Kidney epithelial cell (primary cell): ENCODE results near the gene ANKH. TPM values are rescaled to one million over a fixed set of nuclear protein-coding genes. Genes with fewer than 3 reads are reported as not detected.

Source experiments
- DNase-seq: peaks from one replicate; pipeline ENCODE4 v3.0.0-alpha.2; 2010; ENCODE audit warnings: low read depth
- H3K27me3 ChIP-seq: 2 replicates; pipeline ENCODE4 v1.6.0; 2011; ENCODE audit warnings: low read length; ENCODE audit not compliant: control insufficient read depth, insufficient read depth
- H3K36me3 ChIP-seq: 2 replicates; pipeline ENCODE4 v1.5.1; 2011; ENCODE audit warnings: low read length; ENCODE audit not compliant: control insufficient read depth, insufficient read depth
- H3K4me3 ChIP-seq: 2 replicates; pipeline ENCODE4 v1.5.1; 2011; ENCODE audit warnings: low read depth, mild to moderate bottlenecking, control low read depth, low read length
- total RNA-seq: library from RNA; depleted of rRNA; stranded (reverse); fragments of >200 nt; gene quantifications from 2 replicates; pipeline ENCODE4 v1.2.3, GENCODE V29; 2015
- TF ChIP-seq, protein P1 (sequence below): IDR thresholded peaks from 2 replicates; pipeline ENCODE4 v1.5.1; 2011; ENCODE audit warnings: mild to moderate bottlenecking, moderate library complexity, low read length, control low read depth, inconsistent platforms; ENCODE audit not compliant: insufficient read depth, poor library complexity, severe bottlenecking

Gene ANKH
- total RNA-seq, 1 donor from 2014 or later, result 15.8 TPM

DNA sequence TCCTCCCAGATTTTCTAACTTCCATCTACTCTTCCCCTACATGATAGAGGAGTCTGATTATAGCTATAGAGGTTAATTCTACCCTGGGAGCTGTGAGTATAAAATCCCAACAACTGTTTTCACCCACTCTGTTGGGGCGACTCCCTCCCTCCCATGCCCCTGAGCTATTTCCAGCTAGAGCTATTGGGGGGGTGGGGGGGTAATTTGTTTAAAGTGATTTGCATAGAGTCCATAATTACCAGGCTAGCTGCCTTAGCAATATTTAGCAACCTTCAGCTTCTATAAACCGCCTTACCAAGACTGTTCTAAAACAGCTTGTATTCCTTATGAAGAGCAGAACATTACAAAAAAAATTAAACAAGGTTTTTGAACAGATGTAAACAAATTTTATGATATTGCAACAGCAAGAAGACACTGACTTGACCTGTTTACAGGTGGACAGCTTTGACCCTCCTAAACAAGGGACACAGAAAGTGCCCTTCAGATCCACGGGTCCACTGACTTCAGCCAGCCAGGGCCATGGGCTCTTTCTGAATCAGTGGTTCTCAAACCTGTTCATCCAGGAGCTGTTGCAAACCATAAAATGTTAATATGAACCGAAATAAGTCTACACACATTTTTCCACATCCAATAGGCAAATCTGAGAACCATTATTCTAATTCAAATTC is 108.9 kb downstream of the ANKH start:
- no peaks in the 10 kb centered on the region for H3K27me3 ChIP-seq
- H3K36me3 ChIP-seq, result no peaks in the 10 kb centered on the region
- TF ChIP-seq, protein P1, sequence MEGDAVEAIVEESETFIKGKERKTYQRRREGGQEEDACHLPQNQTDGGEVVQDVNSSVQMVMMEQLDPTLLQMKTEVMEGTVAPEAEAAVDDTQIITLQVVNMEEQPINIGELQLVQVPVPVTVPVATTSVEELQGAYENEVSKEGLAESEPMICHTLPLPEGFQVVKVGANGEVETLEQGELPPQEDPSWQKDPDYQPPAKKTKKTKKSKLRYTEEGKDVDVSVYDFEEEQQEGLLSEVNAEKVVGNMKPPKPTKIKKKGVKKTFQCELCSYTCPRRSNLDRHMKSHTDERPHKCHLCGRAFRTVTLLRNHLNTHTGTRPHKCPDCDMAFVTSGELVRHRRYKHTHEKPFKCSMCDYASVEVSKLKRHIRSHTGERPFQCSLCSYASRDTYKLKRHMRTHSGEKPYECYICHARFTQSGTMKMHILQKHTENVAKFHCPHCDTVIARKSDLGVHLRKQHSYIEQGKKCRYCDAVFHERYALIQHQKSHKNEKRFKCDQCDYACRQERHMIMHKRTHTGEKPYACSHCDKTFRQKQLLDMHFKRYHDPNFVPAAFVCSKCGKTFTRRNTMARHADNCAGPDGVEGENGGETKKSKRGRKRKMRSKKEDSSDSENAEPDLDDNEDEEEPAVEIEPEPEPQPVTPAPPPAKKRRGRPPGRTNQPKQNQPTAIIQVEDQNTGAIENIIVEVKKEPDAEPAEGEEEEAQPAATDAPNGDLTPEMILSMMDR, result no peak
- H3K4me3 ChIP-seq, result no peak overlapping the region
- DNase-seq, result no peak

DNA sequence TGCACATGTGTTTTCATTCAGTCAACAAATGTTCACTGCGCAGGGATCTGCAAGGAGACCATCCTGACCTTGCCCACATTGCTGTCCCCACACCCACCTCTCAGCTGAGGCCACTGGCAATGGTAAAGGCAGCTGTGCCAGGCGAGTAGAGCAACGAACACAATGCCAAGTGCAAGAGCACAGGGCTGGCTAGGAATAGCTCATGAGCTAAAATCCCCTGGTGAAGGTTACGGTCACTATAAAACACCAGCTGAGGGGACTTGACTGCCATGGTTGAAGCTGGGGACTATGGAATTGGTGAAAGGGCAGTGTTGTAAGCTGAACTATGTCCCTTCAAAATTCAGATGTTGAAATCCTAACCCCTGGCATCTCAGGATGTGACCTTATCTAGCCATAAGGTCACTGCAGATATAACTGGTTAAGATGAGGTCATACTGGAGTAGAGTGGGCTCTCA is 111.0 kb downstream of the ANKH start:
- no peaks in the 10 kb centered on the region for H3K27me3 ChIP-seq
- TF ChIP-seq, protein P1, result no peak
- no peaks in the 10 kb centered on the region for H3K36me3 ChIP-seq
- no peak overlapping the region for H3K4me3 ChIP-seq
- DNase-seq, result no peak

DNA sequence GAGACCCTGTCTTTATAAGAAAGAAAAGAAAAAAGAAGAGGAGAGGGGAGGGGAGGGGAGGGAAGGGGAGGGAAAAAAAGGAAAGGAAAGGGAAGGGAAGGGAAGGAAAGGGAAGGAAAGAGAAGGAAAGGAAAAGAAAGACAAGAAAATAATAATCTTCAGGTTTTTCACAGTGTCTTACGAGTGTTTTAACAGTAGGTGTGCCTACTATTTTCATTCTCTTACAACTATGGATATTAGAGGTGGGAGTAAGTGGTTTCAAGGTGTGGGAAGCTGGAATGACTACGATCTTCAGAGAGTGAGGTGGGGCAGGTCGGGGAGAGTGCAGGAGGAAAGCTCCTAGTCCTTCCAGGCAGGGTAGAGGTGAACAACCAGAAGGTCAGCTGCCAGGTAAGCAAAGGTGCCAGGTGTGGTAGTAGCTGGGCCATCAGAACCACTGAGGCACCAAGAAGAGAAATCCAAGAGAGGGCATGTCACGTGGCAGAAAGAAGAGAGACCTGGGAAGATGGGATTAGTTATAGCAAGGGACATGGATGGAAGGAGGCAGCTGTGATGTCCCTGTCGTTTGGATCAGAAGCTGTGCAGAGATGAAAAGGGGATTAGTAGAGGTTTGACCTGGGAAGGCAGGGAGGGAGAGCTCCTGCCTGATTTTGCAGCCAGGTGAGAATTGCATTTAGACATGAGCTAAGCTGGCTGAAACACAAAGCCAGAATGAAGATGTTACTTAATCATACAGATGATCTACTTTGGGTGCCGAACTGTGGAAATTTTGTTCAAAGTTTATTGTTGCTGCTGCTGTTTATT is 111.6 kb downstream of the ANKH start:
- Histone ChIP-seq H3K4me3 (no peak overlapping the region), H3K36me3 (no peaks in the 10 kb centered on the region), H3K27me3 (no peaks in the 10 kb centered on the region)
- no peak for DNase-seq
- TF ChIP-seq, protein P1, result no peak

DNA sequence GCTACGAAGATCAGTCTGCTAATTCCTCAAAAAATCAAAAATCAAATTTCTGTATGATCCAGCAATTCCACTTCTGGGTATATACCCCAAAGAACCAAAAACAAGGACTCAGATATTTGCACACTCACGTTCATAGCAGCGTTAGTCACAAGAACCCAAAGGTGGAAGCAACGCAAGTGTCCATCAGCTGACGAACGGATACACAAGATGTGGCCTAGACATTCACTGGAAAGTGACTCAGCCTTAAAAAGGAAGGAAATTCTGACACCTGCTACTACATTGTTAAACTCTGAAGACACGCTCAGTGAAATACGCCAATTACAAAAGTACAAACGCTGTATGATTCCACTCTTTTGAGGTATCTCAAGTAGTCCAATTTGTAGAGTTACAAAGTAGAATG is 113.7 kb downstream of the ANKH start:
- TF ChIP-seq, protein P1, result no peak
- Histone ChIP-seq H3K4me3 (no peak overlapping the region), H3K27me3 (no peaks in the 10 kb centered on the region), H3K36me3 (no peaks in the 10 kb centered on the region)
- DNase-seq, result no peak

DNA sequence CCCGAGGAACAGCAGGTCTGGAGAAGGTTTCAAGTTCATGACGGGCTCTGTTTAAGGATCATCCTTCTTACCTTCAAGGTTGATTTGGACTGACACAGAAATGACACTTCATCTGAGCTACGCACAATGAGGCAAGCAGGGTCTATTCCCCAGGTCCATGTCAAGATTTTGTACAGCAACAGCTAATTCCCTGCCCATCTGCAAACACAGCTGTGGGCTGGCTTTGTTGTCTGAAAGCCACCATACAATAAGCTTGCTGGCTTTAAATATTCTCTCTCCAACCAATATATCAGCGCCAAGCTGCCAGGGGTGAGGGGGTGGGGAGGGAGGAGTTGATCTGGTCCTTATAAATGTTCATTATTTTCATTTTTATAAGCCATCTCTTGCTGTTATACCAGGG is 115.1 kb downstream of the ANKH start:
- Histone ChIP-seq H3K36me3 (no peaks in the 10 kb centered on the region), H3K27me3 (no peaks in the 10 kb centered on the region)
- TF ChIP-seq, protein P1, result no peak

DNA sequence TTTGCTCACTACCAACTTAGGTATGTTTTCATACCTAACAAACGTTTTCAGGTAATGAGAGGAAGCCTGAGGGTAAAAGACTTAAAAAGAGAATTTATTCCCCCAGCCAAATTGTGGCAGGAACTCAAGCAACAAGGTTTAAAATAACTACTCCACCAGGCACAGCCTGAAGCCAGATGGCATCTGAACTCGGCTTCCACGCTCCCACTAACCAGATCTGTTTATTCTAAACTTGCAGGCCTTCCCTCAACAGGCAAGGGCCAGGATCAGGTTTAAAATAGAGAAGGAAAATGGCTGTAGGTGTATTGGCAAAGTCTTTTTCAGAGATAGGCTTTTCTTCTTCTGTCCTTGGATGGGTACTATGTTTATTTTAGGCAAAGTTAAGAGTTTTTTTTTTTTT is 117.6 kb downstream of the ANKH start:
- TF ChIP-seq, protein P1, result no peak
- Histone ChIP-seq H3K4me3 (no peak overlapping the region), H3K27me3 (no peaks in the 10 kb centered on the region), H3K36me3 (no peaks in the 10 kb centered on the region)
- DNase-seq, result no peak

More for the DNA sequence above, 115.1 kb downstream of the ANKH start:
- H3K4me3 ChIP-seq, result no peak overlapping the region
- no peak for DNase-seq
